ENCODE results near the gene ZIC1. TPM values are rescaled to one million over a fixed set of nuclear protein-coding genes. Genes with fewer than 3 reads are reported as not detected.

ZIC1 gene
- total RNA-seq, 2 donors from 2014 or later: not detected

- Histone ChIP-seq H3K9me3 (no peaks in the 10 kb centered on the region), H3K4me3 (no peak overlapping the region), H3K4me1 (no peaks in the 10 kb centered on the region), H3K27ac (no peak overlapping the region), H3K36me3 (replicated peaks in 1 of 2; ENCODE audit: insufficient read depth in 1 of 2, low read depth in 2 of 2) (no peaks in the 10 kb centered on the region), H3K27me3 (peaks cover 0 to 12% of the 10 kb centered on the region in 2 donors)
- no peak for ATAC-seq
- TF ChIP-seq POLR2A (IDR thresholded peaks at IDR 0.05): no peak
- TF ChIP-seq CTCF (IDR thresholded peaks at IDR 0.05): no peak
- DNase-seq: no peak
- intact Hi-C loops (cut with DNase I): no loop called here
- WGBS, 2 donors: 3 to 4% methylated on average over 13 to 16 of the region's 16 CpGs
Measured at GRCh38 chr3:147368561-147369221, 40.5 kb upstream of the ZIC1 start.

- ATAC-seq (no peak), DNase-seq (no peak)
- Histone ChIP-seq H3K4me3 (no peak overlapping the region), H3K9me3 (no peaks in the 10 kb centered on the region), H3K36me3 (replicated peaks in 1 of 2; ENCODE audit: insufficient read depth in 1 of 2, low read depth in 2 of 2) (no peaks in the 10 kb centered on the region), H3K27ac (no peak overlapping the region), H3K4me1 (no peaks in the 10 kb centered on the region), H3K27me3 (peaks cover 0 to 12% of the 10 kb centered on the region in 2 donors)
- TF ChIP-seq CTCF (IDR thresholded peaks at IDR 0.05) (no peak), POLR2A (IDR thresholded peaks at IDR 0.05) (no peak)
- intact Hi-C loops (cut with DNase I): no loop called here
- WGBS, 2 donors: 3 to 5% methylated on average over 13 of the region's 13 CpGs
Measured at GRCh38 chr3:147369231-147369630, 39.9 kb upstream of the ZIC1 start.

- WGBS, 2 donors: 6 to 9% methylated on average over 13 to 18 of the region's 18 CpGs
- no peaks in the 10 kb centered on the region for H3K36me3 ChIP-seq (replicated peaks in 1 of 2; ENCODE audit: insufficient read depth in 1 of 2, low read depth in 2 of 2)
- H3K27me3 ChIP-seq: peaks cover 0 to 12% of the 10 kb centered on the region in 2 donors
- intact Hi-C loops (cut with DNase I): no loop called here
- no peaks in the 10 kb centered on the region for H3K4me1 ChIP-seq
- ATAC-seq (no peak), DNase-seq (no peak)
- TF ChIP-seq POLR2A (IDR thresholded peaks at IDR 0.05) (no peak), CTCF (IDR thresholded peaks at IDR 0.05) (no peak)
- no peak overlapping the region for H3K4me3 ChIP-seq
- H3K9me3 ChIP-seq: no peaks in the 10 kb centered on the region
- no peak overlapping the region for H3K27ac ChIP-seq
Measured at GRCh38 chr3:147369661-147370123, 39.5 kb upstream of the ZIC1 start.

- ATAC-seq (no peak), DNase-seq (no peak)
- no peaks in the 10 kb centered on the region for H3K9me3 ChIP-seq
- 4 to 12% methylated on average over 19 of the region's 19 CpGs for WGBS, 2 donors
- no peaks in the 10 kb centered on the region for H3K4me1 ChIP-seq
- intact Hi-C loops (cut with DNase I): no loop called here
- no peak overlapping the region for H3K4me3 ChIP-seq
- no peak overlapping the region for H3K27ac ChIP-seq
- no peaks in the 10 kb centered on the region for H3K36me3 ChIP-seq (replicated peaks in 1 of 2; ENCODE audit: insufficient read depth in 1 of 2, low read depth in 2 of 2)
- TF ChIP-seq POLR2A (IDR thresholded peaks at IDR 0.05): no peak
- no peak for TF ChIP-seq CTCF (IDR thresholded peaks at IDR 0.05)
- peaks cover 0 to 12% of the 10 kb centered on the region in 2 donors for H3K27me3 ChIP-seq
Measured at GRCh38 chr3:147370349-147370748, 38.8 kb upstream of the ZIC1 start.

GRCh38 chr3:147371140-147371539, 38.0 kb upstream of the ZIC1 start:
- Histone ChIP-seq H3K36me3 (replicated peaks in 1 of 2; ENCODE audit: insufficient read depth in 1 of 2, low read depth in 2 of 2) (no peaks in the 10 kb centered on the region), H3K9me3 (no peaks in the 10 kb centered on the region), H3K4me1 (no peaks in the 10 kb centered on the region), H3K27ac (no peak overlapping the region), H3K4me3 (no peak overlapping the region), H3K27me3 (peaks cover 0 to 12% of the 10 kb centered on the region in 2 donors)
- DNase-seq: no peak
- no peak for ATAC-seq
- intact Hi-C loops (cut with DNase I): no loop called here
- TF ChIP-seq CTCF (IDR thresholded peaks at IDR 0.05) (no peak), POLR2A (IDR thresholded peaks at IDR 0.05) (no peak)
- WGBS, 2 donors: 4 to 5% methylated on average over 12 of the region's 12 CpGs
